DMS114 treated with DMSO at 0.1 percent for 48 hours (cell line): ENCODE results near the gene RYR2.
"Not testable (repeated sequence)": the region's sequence is repeated elsewhere in the genome, so short reads cannot be mapped to it uniquely, and the experiment has no call there.

ENCODE experiments used
- DNase-seq: peaks from one replicate; lab custom pipeline; 2025; ENCODE audit not compliant: unreplicated experiment; lab: John Stamatoyannopoulos, UW

RYR2 gene

GRCh38 chr1:237320890-237321289 lies 278.9 kb downstream of the RYR2 start:
- DNase-seq: no peak

- DNase-seq: no peak
These were observed 282.2 kb downstream of the RYR2 start for GRCh38 chr1:237324226-237324625.

GRCh38 chr1:237327061-237327460 lies 285.1 kb downstream of the RYR2 start:
- DNase-seq: no peak

GRCh38 chr1:237340892-237341291 lies 298.9 kb downstream of the RYR2 start:
- DNase-seq: no peak

- no peak for DNase-seq
These were observed 299.4 kb downstream of the RYR2 start for GRCh38 chr1:237341391-237341790.

- no peak for DNase-seq
These were observed 300.7 kb downstream of the RYR2 start for GRCh38 chr1:237342730-237343129.

GRCh38 chr1:237352747-237353146 lies 310.8 kb downstream of the RYR2 start:
- DNase-seq: no peak

GRCh38 chr1:237353918-237354317 lies 311.9 kb downstream of the RYR2 start:
- no peak for DNase-seq

GRCh38 chr1:237355022-237355421 lies 313.0 kb downstream of the RYR2 start:
- no peak for DNase-seq

GRCh38 chr1:237358555-237358954 lies 316.6 kb downstream of the RYR2 start:
- no peak for DNase-seq

GRCh38 chr1:237367758-237368157 lies 325.8 kb downstream of the RYR2 start:
- DNase-seq: no peak

GRCh38 chr1:237371477-237371876 lies 329.5 kb downstream of the RYR2 start:
- not testable (repeated sequence) for DNase-seq

- no peak for DNase-seq
These were observed 341.8 kb downstream of the RYR2 start for GRCh38 chr1:237383791-237384190.

GRCh38 chr1:237384213-237384612 lies 342.2 kb downstream of the RYR2 start:
- DNase-seq: no peak

GRCh38 chr1:237386362-237387143 lies 344.6 kb downstream of the RYR2 start:
- peak; percentile 30 for DNase-seq

GRCh38 chr1:237387144-237387505 lies 345.1 kb downstream of the RYR2 start:
- no peak for DNase-seq

- no peak for DNase-seq
These were observed 348.8 kb downstream of the RYR2 start for GRCh38 chr1:237390823-237391222.

GRCh38 chr1:237393632-237394031 lies 351.6 kb downstream of the RYR2 start:
- no peak for DNase-seq

GRCh38 chr1:237394281-237394680 lies 352.3 kb downstream of the RYR2 start:
- no peak for DNase-seq

GRCh38 chr1:237396426-237396825 lies 354.4 kb downstream of the RYR2 start:
- DNase-seq: no peak

GRCh38 chr1:237398751-237399150 lies 356.8 kb downstream of the RYR2 start:
- no peak for DNase-seq

GRCh38 chr1:237405912-237406311 lies 363.9 kb downstream of the RYR2 start:
- DNase-seq: no peak

- DNase-seq: no peak
These were observed 369.6 kb downstream of the RYR2 start for GRCh38 chr1:237411621-237412020.
